ENCODE measurements around the gene BAG5.

DNA sequence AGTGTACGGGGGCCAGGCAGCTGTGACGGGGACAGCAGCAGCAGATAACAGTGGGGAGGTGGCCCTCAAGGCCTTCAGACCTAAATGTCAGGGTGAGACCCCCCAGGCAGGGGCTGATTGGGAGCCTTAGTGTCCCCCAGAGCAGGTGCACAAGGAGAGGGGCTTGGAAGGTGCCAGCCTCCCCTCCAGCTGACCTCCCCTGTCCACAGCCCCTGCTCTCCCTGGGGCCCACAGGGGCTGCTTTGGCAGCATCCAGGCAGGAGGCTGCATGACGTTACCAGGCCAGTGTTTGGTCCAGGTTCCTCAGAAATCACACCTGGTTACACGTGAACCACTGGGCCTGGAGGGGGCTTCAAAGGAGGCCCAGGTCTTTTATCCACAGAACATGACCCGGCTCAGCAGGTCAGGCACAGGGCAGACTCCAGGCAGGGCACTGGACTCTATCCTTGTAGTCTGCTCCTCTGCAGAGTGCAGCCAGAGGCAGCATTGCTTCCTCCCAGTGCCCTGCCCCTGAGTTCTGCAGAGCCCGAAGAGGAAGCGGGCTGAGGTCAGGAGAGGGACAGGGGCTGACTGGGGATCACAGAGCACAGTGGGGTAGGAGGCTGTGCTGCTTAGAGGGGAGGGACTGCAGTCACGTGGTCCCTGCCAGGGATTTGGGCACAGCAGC lies 36.1 kb downstream of the BAG5 start:
- TF ChIP-seq CTCF (IDR thresholded peaks at IDR 0.05), result no peak
- TF ChIP-seq POLR2A (IDR thresholded peaks at IDR 0.05), result no peak
- TF ChIP-seq POLR2AphosphoS5 (IDR thresholded peaks at IDR 0.05), result no peak
- TF ChIP-seq EP300 (IDR thresholded peaks at IDR 0.05), result no peak

All from stomach (tissue), 4 donors.